Keratinocyte (primary cell): ENCODE measurements around the gene SSPN. TPM values are rescaled to one million over a fixed set of nuclear protein-coding genes. Genes with fewer than 3 reads are reported as not detected.

Experiments
- DNase-seq: peaks from one replicate; pipeline ENCODE4 v3.0.0-alpha.2; 2011; ENCODE audit warnings: low read depth, missing footprints, low spot score
- FAIRE-seq: peaks from 2 replicates; lab custom pipeline; 2011; peaks lifted over from hg19 to GRCh38; lab: Jason Lieb, UNC
- H2AFZ ChIP-seq: 2 replicates; pipeline ENCODE4 v1.6.0; 2012; ENCODE audit warnings: low read length, control low read depth, inconsistent platforms; ENCODE audit not compliant: control insufficient read depth
- H3K27ac ChIP-seq: 2 replicates; pipeline ENCODE4 v1.5.1; 2011; ENCODE audit warnings: low read length; ENCODE audit not compliant: control insufficient read depth, insufficient read depth
- H3K27me3 ChIP-seq: 3 replicates; pipeline ENCODE4 v1.6.0; 2011; ENCODE audit warnings: low read length; ENCODE audit not compliant: control insufficient read depth, insufficient read depth; ENCODE audit errors: extremely low read depth
- H3K36me3 ChIP-seq, 2 experiments: 2 replicates in 1 of 2; 3 replicates in 1 of 2; pipeline ENCODE4 v1.5.1; 2011; ENCODE audit warnings: low read length in 2 of 2, mild to moderate bottlenecking in 1 of 2; ENCODE audit not compliant: control insufficient read depth in 2 of 2, insufficient read depth in 2 of 2; ENCODE audit errors: extremely low read depth in 1 of 2
- H3K4me1 ChIP-seq: 3 replicates; pipeline ENCODE4 v1.5.1; 2011; ENCODE audit warnings: low read length; ENCODE audit not compliant: control insufficient read depth, insufficient read depth; ENCODE audit errors: extremely low read depth
- H3K4me2 ChIP-seq: 3 replicates; pipeline ENCODE4 v1.6.0; 2011; ENCODE audit warnings: low read depth, low read length; ENCODE audit not compliant: control insufficient read depth, insufficient read depth; ENCODE audit errors: extremely low read depth
- H3K4me3 ChIP-seq, 3 experiments: fragments of 200-600 bp in 1 of 3; sonication (generic) in 1 of 3; 2 replicates in 2 of 3; 3 replicates in 1 of 3; pipeline ENCODE4 v1.5.1; 2011 to 2016; ENCODE audit warnings: low read length in 3 of 3, mild to moderate bottlenecking in 3 of 3, control low read depth in 2 of 3, inconsistent platforms in 1 of 3, low read depth in 1 of 3, mixed read lengths in 1 of 3, mixed run types in 1 of 3, moderate library complexity in 1 of 3; ENCODE audit not compliant: control insufficient read depth in 2 of 3, insufficient read depth in 2 of 3; ENCODE audit errors: extremely low read depth in 1 of 3
- H3K79me2 ChIP-seq: 2 replicates; pipeline ENCODE4 v1.6.0; 2012; ENCODE audit warnings: low read length; ENCODE audit not compliant: control insufficient read depth, insufficient read depth
- H3K9ac ChIP-seq: 3 replicates; pipeline ENCODE4 v1.6.0; 2011; ENCODE audit warnings: low read length; ENCODE audit not compliant: control insufficient read depth, insufficient read depth; ENCODE audit errors: extremely low read depth
- H3K9me1 ChIP-seq: 3 replicates; pipeline ENCODE4 v1.6.0; 2011; ENCODE audit warnings: low read length; ENCODE audit not compliant: control insufficient read depth, insufficient read depth; ENCODE audit errors: extremely low read depth
- H3K9me3 ChIP-seq: 2 replicates; pipeline ENCODE4 v1.5.1; 2012; ENCODE audit warnings: low read depth, low read length; ENCODE audit not compliant: control insufficient read depth
- H4K20me1 ChIP-seq: 3 replicates; pipeline ENCODE4 v1.6.0; 2011; ENCODE audit warnings: low read length; ENCODE audit not compliant: control insufficient read depth, insufficient read depth; ENCODE audit errors: extremely low read depth
- CTCF ChIP-seq, 3 experiments: IDR thresholded peaks in 1 of 3; conservative IDR thresholded peaks in 1 of 3; optimal IDR thresholded peaks in 1 of 3; 2 replicates in 2 of 3; 3 replicates in 1 of 3; pipeline versions ENCODE3 to v1.5.1; 2011; ENCODE audit warnings: low read length in 3 of 3, mild to moderate bottlenecking in 3 of 3, moderate library complexity in 2 of 3, control low read depth in 1 of 3, inconsistent platforms in 1 of 3; ENCODE audit not compliant: insufficient read depth in 2 of 3; ENCODE audit errors: extremely low read depth in 1 of 3
- EZH2 ChIP-seq: IDR thresholded peaks from one replicate; pipeline ENCODE4 v1.6.1; 2012; ENCODE audit warnings: inconsistent platforms, mild to moderate bottlenecking, low read length, moderate library complexity
- dilution Hi-C: fragments of 300-500 bp; cut with MboI; formaldehyde crosslinking; loops from one replicate; pipeline ENCODE4 v1.7.0; 2020; ENCODE audit warnings: low sequenced_read_pairs; ENCODE audit not compliant: extremely low pct_ligation_motif_present
- polyA plus RNA-seq, 5 experiments: library from polyadenylated mRNA; depleted of rRNA in 3 of 5; stranded (reverse) in 3 of 5; stranded (forward) in 1 of 5; unstranded in 1 of 5; fragments of >200 nt; gene quantifications; 1 replicate in 1 of 5; 2 replicates in 3 of 5; 3 replicates in 1 of 5; pipeline versions ENCODE4 v1.2.1 to v1.2.3, GENCODE V29; 2011 to 2012; ENCODE audit warnings: missing spikeins in 2 of 5, low read depth in 1 of 5, low replicate concordance in 1 of 5

SSPN gene
- polyA plus RNA-seq, 1 donor (not counting 4 experiments of a cell fraction or from before 2014, with no cell fraction given), result 1.0 TPM

GRCh38 chr12:26281320-26281719, 85.9 kb downstream of the SSPN start:
- TF ChIP-seq EZH2 (no peak), CTCF (optimal IDR thresholded peaks at IDR 0.05 in 1 of 3, IDR thresholded peaks at IDR 0.05 in 1 of 3, conservative IDR thresholded peaks at IDR 0.05 in 1 of 3; ENCODE audit: extremely low read depth in 1 of 3, insufficient read depth in 2 of 3, low read length in 3 of 3) (no peak)
- no peak overlapping the region for H3K4me3 ChIP-seq
- FAIRE-seq (no peak), DNase-seq (no peak)
- no peaks in the 10 kb centered on the region for H3K9me3 ChIP-seq
- no peaks in the 10 kb centered on the region for H3K4me1 ChIP-seq
- H3K9me1 ChIP-seq, result no peaks in the 10 kb centered on the region
- H3K27ac ChIP-seq, result no peak overlapping the region
- no peaks in the 10 kb centered on the region for H3K36me3 ChIP-seq
- H3K4me2 ChIP-seq, result no peak overlapping the region
- H3K27me3 ChIP-seq, result no peaks in the 10 kb centered on the region
- H3K79me2 ChIP-seq, result no peaks in the 10 kb centered on the region
- no peak overlapping the region for H3K9ac ChIP-seq
- H4K20me1 ChIP-seq, result no peaks in the 10 kb centered on the region
- H2AFZ ChIP-seq, result no peak overlapping the region
- dilution Hi-C loops, result no loop called here

GRCh38 chr12:26282339-26282940, 87.1 kb downstream of the SSPN start:
- DNase-seq, result no peak
- Histone ChIP-seq H3K9me1 (no peaks in the 10 kb centered on the region), H3K79me2 (no peaks in the 10 kb centered on the region), H3K27ac (no peak overlapping the region), H3K36me3 (no peaks in the 10 kb centered on the region), H2AFZ (no peak overlapping the region), H3K4me1 (peaks cover 6% of the 10 kb centered on the region), H3K9ac (no peak overlapping the region), H3K4me3 (no peak overlapping the region), H3K4me2 (no peak overlapping the region), H4K20me1 (no peaks in the 10 kb centered on the region), H3K9me3 (no peaks in the 10 kb centered on the region), H3K27me3 (no peaks in the 10 kb centered on the region)
- FAIRE-seq, result no peak
- TF ChIP-seq CTCF (optimal IDR thresholded peaks at IDR 0.05 in 1 of 3, IDR thresholded peaks at IDR 0.05 in 1 of 3, conservative IDR thresholded peaks at IDR 0.05 in 1 of 3; ENCODE audit: extremely low read depth in 1 of 3, insufficient read depth in 2 of 3, low read length in 3 of 3) (no peak), EZH2 (no peak)
- dilution Hi-C loops, result no loop called here
